GM19397 (cell line): ENCODE results near the gene LONRF3.

ENCODE experiments used
- ATAC-seq: cut with Tn5 transposase; IDR thresholded peaks from one replicate; pipeline ENCODE4 v1.9.1; 2021; ENCODE audit warnings: mild to moderate bottlenecking, moderate library complexity; ENCODE audit not compliant: unreplicated experiment

The LONRF3 gene

GRCh38 chrX:119030990-119031389 is 56.6 kb downstream of the LONRF3 start:
- ATAC-seq = no peak

GRCh38 chrX:119036107-119037029 is 62.0 kb downstream of the LONRF3 start:
- ATAC-seq = no peak

GRCh38 chrX:119040432-119040831 is 66.0 kb downstream of the LONRF3 start:
- ATAC-seq = no peak

- no peak for ATAC-seq
Measured at GRCh38 chrX:119041175-119041574, 66.8 kb downstream of the LONRF3 start.

GRCh38 chrX:119042040-119042439 is 67.6 kb downstream of the LONRF3 start:
- no peak for ATAC-seq

- no peak for ATAC-seq
Measured at GRCh38 chrX:119042996-119043395, 68.6 kb downstream of the LONRF3 start.

GRCh38 chrX:119045884-119046283 is 71.5 kb downstream of the LONRF3 start:
- ATAC-seq = no peak

- ATAC-seq = no peak
Measured at GRCh38 chrX:119055687-119056086, 81.3 kb downstream of the LONRF3 start.

GRCh38 chrX:119062750-119063374 is 88.4 kb downstream of the LONRF3 start:
- no peak for ATAC-seq

GRCh38 chrX:119063428-119063827 is 89.0 kb downstream of the LONRF3 start:
- ATAC-seq = no peak

- ATAC-seq = no peak
Measured at GRCh38 chrX:119067023-119067739, 92.8 kb downstream of the LONRF3 start.
